Suprapubic skin (tissue), 4 donors: ENCODE results near the gene ADGRB3. TPM values are rescaled to one million over a fixed set of nuclear protein-coding genes. Genes with fewer than 3 reads are reported as not detected.

ENCODE experiments used
- DNase-seq, 2 donors: peaks; one replicate each; pipeline ENCODE4 v3.0.0-alpha.2; 2019; ENCODE audit warnings: low spot score in 2 of 2
- H3K27ac ChIP-seq: fragments of 200-600 bp; sonication (generic); one replicate; pipeline ENCODE4 v1.5.1; 2019
- H3K27me3 ChIP-seq: fragments of 200-600 bp; sonication (generic); one replicate; pipeline ENCODE4 v1.5.1; 2019
- H3K36me3 ChIP-seq: fragments of 200-600 bp; sonication (generic); one replicate; pipeline ENCODE4 v1.5.1; 2019
- H3K4me1 ChIP-seq: fragments of 200-600 bp; sonication (generic); one replicate; pipeline ENCODE4 v1.5.1; 2019
- H3K4me3 ChIP-seq: fragments of 200-600 bp; sonication (generic); one replicate; pipeline ENCODE4 v1.5.1; 2019; ENCODE audit warnings: mild to moderate bottlenecking
- H3K9me3 ChIP-seq: fragments of 200-600 bp; sonication (generic); one replicate; pipeline ENCODE4 v1.5.1; 2019
- CTCF ChIP-seq, 2 donors: fragments of 200-600 bp in 1 of 2; fragments of 450-650 bp in 1 of 2; sonication (generic) in 1 of 2; IDR thresholded peaks; one replicate each; pipeline ENCODE4 v1.5.1; 2016 to 2019; ENCODE audit warnings: antibody characterized with exemption in 2 of 2, mild to moderate bottlenecking in 1 of 2, moderate library complexity in 1 of 2
- EP300 ChIP-seq: sonication (generic); formaldehyde crosslinking; IDR thresholded peaks from one replicate; pipeline ENCODE4 v1.6.1; 2017; ENCODE audit warnings: antibody characterized with exemption
- POLR2A ChIP-seq, 2 donors: fragments of 450-650 bp; IDR thresholded peaks; one replicate each; pipeline ENCODE4 v1.6.1; 2017; ENCODE audit warnings: antibody characterized with exemption in 2 of 2, mild to moderate bottlenecking in 2 of 2, moderate library complexity in 2 of 2
- POLR2AphosphoS5 ChIP-seq, 3 donors: sonication (generic); formaldehyde crosslinking; IDR thresholded peaks; one replicate each; pipeline ENCODE4 v1.6.1; 2017; ENCODE audit warnings: antibody characterized with exemption in 3 of 3
- WGBS: methylation state at CpG from one replicate; pipeline ENCODE4 v1.1.5; 2018; 5-methylcytosine and 5-hydroxymethylcytosine counted together
- total RNA-seq, 4 donors: library from RNA; depleted of rRNA; stranded (reverse); fragments of >200 nt; gene quantifications; one replicate each; pipeline ENCODE4 v1.1.0, GENCODE V29; 2016

Gene ADGRB3
- total RNA-seq, 4 donors from 2014 or later: 0.42 to 2.2 (median 1.3) TPM

GRCh38 chr6:69438113-69438512 lies 803.0 kb downstream of the ADGRB3 start:
- 83% methylated on average over 2 of the region's 2 CpGs for WGBS
- TF ChIP-seq CTCF (IDR thresholded peaks at IDR 0.05) (no peak), POLR2A (IDR thresholded peaks at IDR 0.05) (no peak), EP300 (no peak), POLR2AphosphoS5 (IDR thresholded peaks at IDR 0.05) (no peak)
- Histone ChIP-seq H3K4me1 (no peaks in the 10 kb centered on the region), H3K27ac (no peak overlapping the region), H3K27me3 (no peaks in the 10 kb centered on the region), H3K4me3 (no peak overlapping the region), H3K36me3 (no peaks in the 10 kb centered on the region), H3K9me3 (no peaks in the 10 kb centered on the region)
- DNase-seq: no peak
